Gastroesophageal sphincter (tissue), 3 donors: Measurements from ENCODE around the gene NPIPB13.
"Not testable (repeated sequence)": the region's sequence is repeated elsewhere in the genome, so short reads cannot be mapped to it uniquely, and the experiment has no call there.

ENCODE experiments used
- EP300 ChIP-seq: sonication (generic); formaldehyde crosslinking; IDR thresholded peaks from one replicate; pipeline ENCODE4 v1.6.1; 2017; ENCODE audit warnings: antibody characterized with exemption, mild to moderate bottlenecking
- POLR2A ChIP-seq, 2 donors: fragments of 450-650 bp; IDR thresholded peaks; one replicate each; pipeline ENCODE4 v1.6.1; 2017; ENCODE audit warnings: antibody characterized with exemption in 2 of 2, mild to moderate bottlenecking in 2 of 2, moderate library complexity in 1 of 2
- POLR2AphosphoS5 ChIP-seq: sonication (generic); formaldehyde crosslinking; IDR thresholded peaks from one replicate; pipeline ENCODE4 v1.6.1; 2017; ENCODE audit warnings: antibody characterized with exemption
- TF ChIP-seq, protein P1 (sequence below), 4 experiments: fragments of 200-600 bp in 2 of 4; fragments of 450-650 bp in 2 of 4; sonication (generic) in 1 of 4; IDR thresholded peaks; one replicate each; pipeline ENCODE4 v1.5.1; 2017 to 2019; ENCODE audit warnings: antibody characterized with exemption in 4 of 4, mild to moderate bottlenecking in 2 of 4, moderate library complexity in 2 of 4

- TF ChIP-seq, protein P1, sequence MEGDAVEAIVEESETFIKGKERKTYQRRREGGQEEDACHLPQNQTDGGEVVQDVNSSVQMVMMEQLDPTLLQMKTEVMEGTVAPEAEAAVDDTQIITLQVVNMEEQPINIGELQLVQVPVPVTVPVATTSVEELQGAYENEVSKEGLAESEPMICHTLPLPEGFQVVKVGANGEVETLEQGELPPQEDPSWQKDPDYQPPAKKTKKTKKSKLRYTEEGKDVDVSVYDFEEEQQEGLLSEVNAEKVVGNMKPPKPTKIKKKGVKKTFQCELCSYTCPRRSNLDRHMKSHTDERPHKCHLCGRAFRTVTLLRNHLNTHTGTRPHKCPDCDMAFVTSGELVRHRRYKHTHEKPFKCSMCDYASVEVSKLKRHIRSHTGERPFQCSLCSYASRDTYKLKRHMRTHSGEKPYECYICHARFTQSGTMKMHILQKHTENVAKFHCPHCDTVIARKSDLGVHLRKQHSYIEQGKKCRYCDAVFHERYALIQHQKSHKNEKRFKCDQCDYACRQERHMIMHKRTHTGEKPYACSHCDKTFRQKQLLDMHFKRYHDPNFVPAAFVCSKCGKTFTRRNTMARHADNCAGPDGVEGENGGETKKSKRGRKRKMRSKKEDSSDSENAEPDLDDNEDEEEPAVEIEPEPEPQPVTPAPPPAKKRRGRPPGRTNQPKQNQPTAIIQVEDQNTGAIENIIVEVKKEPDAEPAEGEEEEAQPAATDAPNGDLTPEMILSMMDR (IDR thresholded peaks at IDR 0.05), result not testable (repeated sequence)
- TF ChIP-seq POLR2A (IDR thresholded peaks at IDR 0.05); POLR2AphosphoS5; EP300: not testable (repeated sequence)
Observed at GRCh38 chr16:30211414-30211813, 36.9 kb downstream of the NPIPB13 start.
